Kidney (tissue), 14 donors: ENCODE data around the gene CEBPA. TPM values are rescaled to one million over a fixed set of nuclear protein-coding genes. Genes with fewer than 3 reads are reported as not detected.

ENCODE experiments used
- DNase-seq, 5 donors: peaks; one replicate each; pipeline ENCODE4 v3.0.0-alpha.2; 2013 to 2020
- FAIRE-seq: peaks from 2 replicates; lab custom pipeline; 2012; peaks lifted over from hg19 to GRCh38; lab: Jason Lieb, UNC
- H3K27ac ChIP-seq, 2 donors: one replicate each; pipeline ENCODE4 v1.7.0; 2013; ENCODE audit warnings: low read depth in 2 of 2, low read length in 2 of 2, inconsistent platforms in 1 of 2
- H3K27me3 ChIP-seq: one replicate; pipeline ENCODE4 v1.7.1; 2013; ENCODE audit warnings: low read length, inconsistent platforms; ENCODE audit not compliant: control insufficient read depth, insufficient read depth
- H3K36me3 ChIP-seq, 3 donors: one replicate each; pipeline versions ENCODE4 v1.7.0 to v1.7.1; 2013; ENCODE audit warnings: low read length in 3 of 3, control low read depth in 1 of 3, inconsistent platforms in 1 of 3; ENCODE audit not compliant: insufficient read depth in 3 of 3, control insufficient read depth in 2 of 3
- H3K4me1 ChIP-seq, 3 donors: one replicate each; pipeline versions ENCODE4 v1.7.0 to v1.7.1; 2013; ENCODE audit warnings: low read length in 3 of 3, inconsistent platforms in 1 of 3, low read depth in 1 of 3; ENCODE audit not compliant: control insufficient read depth in 2 of 3, insufficient read depth in 2 of 3
- H3K4me3 ChIP-seq, 3 donors: one replicate each; pipeline versions ENCODE4 v1.7.0 to v1.8.1; 2013; ENCODE audit warnings: low read length in 3 of 3, control low read depth in 1 of 3, inconsistent platforms in 1 of 3
- H3K9ac ChIP-seq, 3 donors: one replicate each; pipeline versions ENCODE4 v1.7.0 to v1.7.1; 2013; ENCODE audit warnings: low read length in 3 of 3, control low read depth in 1 of 3, inconsistent platforms in 1 of 3
- H3K9me3 ChIP-seq, 3 donors: one replicate each; pipeline versions ENCODE4 v1.7.0 to v1.7.1; 2013; ENCODE audit warnings: low read length in 3 of 3, control low read depth in 1 of 3, inconsistent platforms in 1 of 3; ENCODE audit not compliant: control insufficient read depth in 2 of 3, insufficient read depth in 1 of 3
- intact Hi-C: fragments of 100-400 bp; cut with DNase I; formaldehyde crosslinking; loops from one replicate; pipeline ENCODE4 v1.11.1; 2022
- polyA plus RNA-seq: library from polyadenylated mRNA; stranded (reverse); fragments of 350-450 nt; fragmentation: Illumina TruSeq; extraction: RNeasy Lipid Tissue Mini Kit (QIAGEN cat#74804); gene quantifications from one replicate; pipeline ENCODE4 v1.2.3, GENCODE V29; 2014; ENCODE audit warnings: low read depth, low replicate concordance; ENCODE audit not compliant: insufficient read depth
- total RNA-seq: library from RNA; stranded (reverse); fragmentation: NEBNext Ultra II Directional; extraction: Animal tissue kit (Norgen Biotek cat#: 25700); gene quantifications from one replicate; pipeline ENCODE4 v1.2.1, GENCODE V29; 2021
- TF ChIP-seq, protein P1 (sequence below): IDR thresholded peaks from 3 replicates; pipeline ENCODE4 v1.5.1; 2012; ENCODE audit warnings: mild to moderate bottlenecking, moderate library complexity, borderline replicate concordance; ENCODE audit not compliant: insufficient read depth; ENCODE audit errors: extremely low read depth
- donor health status: control.
- donor health status: control.
- donor health status: control.
- donor health status: control.
- donor health status: control.
- donor health status: DM: yes; HTN: yes; CAD: no.
- donor health status: Normal renal cell carcinoma (clear cell type).

Gene CEBPA
- total and polyA plus RNA-seq, 2 donors from 2014 or later, result 6.6 to 7.1 TPM

DNA sequence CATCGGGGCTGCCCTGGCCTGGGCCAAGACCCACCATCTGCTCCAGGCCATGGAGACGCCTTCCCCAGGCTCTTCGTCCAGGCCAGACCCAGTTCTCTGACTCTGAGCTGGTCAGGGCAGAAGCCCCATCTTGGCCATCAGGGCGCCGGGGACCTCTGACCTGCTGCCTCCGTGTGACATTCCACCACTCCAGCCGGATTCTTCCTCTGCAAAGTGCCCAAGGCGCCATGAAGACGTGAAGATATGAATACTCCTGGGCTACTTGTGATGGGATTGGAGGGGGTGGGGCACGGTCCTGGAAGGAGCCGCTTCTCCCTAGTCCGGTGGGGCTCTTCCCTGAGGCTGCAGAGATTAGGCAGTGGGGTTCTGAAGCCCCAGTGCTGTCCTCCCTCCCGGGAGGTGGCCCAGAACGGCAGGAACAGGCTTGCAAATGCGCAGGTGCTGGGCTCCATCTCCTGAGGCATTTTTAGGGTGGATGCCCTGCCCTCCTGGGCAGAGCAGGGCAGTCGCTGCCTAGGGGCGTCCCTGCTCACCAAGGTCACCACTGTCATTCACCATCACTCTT lies 50.7 kb downstream of the CEBPA start:
- DNase-seq, result peak in 1 of 5 donors; percentile 53
- peaks cover 0 to 2% (median 0%) of the 10 kb centered on the region in 3 donors for H3K9me3 ChIP-seq
- intact Hi-C loops, result no loop called here
- no peak overlapping the region for H3K9ac ChIP-seq
- peaks cover 2% of the 10 kb centered on the region for H3K27me3 ChIP-seq
- FAIRE-seq, result no peak
- no peaks in the 10 kb centered on the region for H3K4me1 ChIP-seq
- TF ChIP-seq, protein P1, sequence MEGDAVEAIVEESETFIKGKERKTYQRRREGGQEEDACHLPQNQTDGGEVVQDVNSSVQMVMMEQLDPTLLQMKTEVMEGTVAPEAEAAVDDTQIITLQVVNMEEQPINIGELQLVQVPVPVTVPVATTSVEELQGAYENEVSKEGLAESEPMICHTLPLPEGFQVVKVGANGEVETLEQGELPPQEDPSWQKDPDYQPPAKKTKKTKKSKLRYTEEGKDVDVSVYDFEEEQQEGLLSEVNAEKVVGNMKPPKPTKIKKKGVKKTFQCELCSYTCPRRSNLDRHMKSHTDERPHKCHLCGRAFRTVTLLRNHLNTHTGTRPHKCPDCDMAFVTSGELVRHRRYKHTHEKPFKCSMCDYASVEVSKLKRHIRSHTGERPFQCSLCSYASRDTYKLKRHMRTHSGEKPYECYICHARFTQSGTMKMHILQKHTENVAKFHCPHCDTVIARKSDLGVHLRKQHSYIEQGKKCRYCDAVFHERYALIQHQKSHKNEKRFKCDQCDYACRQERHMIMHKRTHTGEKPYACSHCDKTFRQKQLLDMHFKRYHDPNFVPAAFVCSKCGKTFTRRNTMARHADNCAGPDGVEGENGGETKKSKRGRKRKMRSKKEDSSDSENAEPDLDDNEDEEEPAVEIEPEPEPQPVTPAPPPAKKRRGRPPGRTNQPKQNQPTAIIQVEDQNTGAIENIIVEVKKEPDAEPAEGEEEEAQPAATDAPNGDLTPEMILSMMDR, result no peak
- peaks cover 0 to 2% (median 0%) of the 10 kb centered on the region in 3 donors for H3K36me3 ChIP-seq
- H3K27ac ChIP-seq, result no peak overlapping the region
- no peak overlapping the region for H3K4me3 ChIP-seq

- H3K27ac ChIP-seq, result no peak overlapping the region
These were observed 51.3 kb downstream of the CEBPA start for GRCh38 chr19:33251076-33251475.

DNA sequence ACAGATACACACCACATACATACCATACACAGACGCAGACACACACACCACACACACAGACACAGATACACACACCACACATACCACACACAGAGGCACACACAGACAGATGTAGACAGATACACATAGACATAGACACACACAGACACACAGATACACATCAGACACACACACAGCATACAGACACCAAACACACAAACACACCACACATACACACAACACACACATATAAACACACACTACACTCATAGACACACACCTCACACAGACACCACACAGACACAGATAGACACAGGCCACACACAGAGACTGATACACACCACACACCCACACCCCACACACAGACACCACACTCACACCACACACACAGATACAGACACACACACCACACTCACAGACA lies 51.8 kb downstream of the CEBPA start:
- H3K4me3 ChIP-seq, result no peak overlapping the region
- H3K27ac ChIP-seq, result no peak overlapping the region
- peaks cover 0 to 7% (median 2%) of the 10 kb centered on the region in 3 donors for H3K9me3 ChIP-seq
- H3K9ac ChIP-seq, result no peak overlapping the region
- intact Hi-C loops, result no loop called here
- H3K27me3 ChIP-seq, result peaks cover 2% of the 10 kb centered on the region
- H3K36me3 ChIP-seq, result peaks cover 0 to 2% (median 0%) of the 10 kb centered on the region in 3 donors
- DNase-seq, result no peak
- FAIRE-seq, result no peak
- H3K4me1 ChIP-seq, result no peaks in the 10 kb centered on the region
- TF ChIP-seq, protein P1, result no peak

More at GRCh38 chr19:33251076-33251475, 51.3 kb downstream of the CEBPA start:
- Histone ChIP-seq H3K9me3 (peaks cover 0 to 2% (median 1%) of the 10 kb centered on the region in 3 donors), H3K4me3 (no peak overlapping the region), H3K36me3 (peaks cover 0 to 2% (median 0%) of the 10 kb centered on the region in 3 donors), H3K9ac (no peak overlapping the region), H3K4me1 (no peaks in the 10 kb centered on the region), H3K27me3 (peaks cover 2% of the 10 kb centered on the region)
- FAIRE-seq, result no peak
- intact Hi-C loops, result no loop called here
- TF ChIP-seq, protein P1, result no peak
- DNase-seq, result peak in 1 of 5 donors; percentile 59

Other genes starting within 250 kb of the CEBPA start
- gene RHPN2, start 237.6 kb downstream of the CEBPA start, total RNA-seq, result 50.3 TPM
- gene RHPN2, start 237.6 kb downstream of the CEBPA start, polyA plus RNA-seq, result 13.5 TPM
- gene GPATCH1, start 221.4 kb downstream of the CEBPA start, total RNA-seq, result 9.1 TPM
- 4.3 TPM for gene GPATCH1, start 221.4 kb downstream of the CEBPA start, polyA plus RNA-seq
- not detected for gene WDR88, start 170.4 kb downstream of the CEBPA start, total RNA-seq
- not detected for gene WDR88, start 170.4 kb downstream of the CEBPA start, polyA plus RNA-seq
- gene LRP3, start 108.2 kb downstream of the CEBPA start, total RNA-seq, result 23.8 TPM
- gene LRP3, start 108.2 kb downstream of the CEBPA start, polyA plus RNA-seq, result 13.9 TPM
- not detected for gene SLC7A10, start 76.7 kb downstream of the CEBPA start, total RNA-seq
- gene SLC7A10, start 76.7 kb downstream of the CEBPA start, polyA plus RNA-seq, result 0.41 TPM
- gene CEBPG, start 71.2 kb upstream of the CEBPA start, total RNA-seq, result 22.4 TPM
- gene CEBPG, start 71.2 kb upstream of the CEBPA start, polyA plus RNA-seq, result 13.0 TPM
- gene PEPD, start 219.3 kb upstream of the CEBPA start, total RNA-seq, result 71.4 TPM
- gene PEPD, start 219.3 kb upstream of the CEBPA start, polyA plus RNA-seq, result 402 TPM